Activated CD4-positive, alpha-beta memory T cell treated with anti-CD3 and anti-CD28 coated beads, Interleukin-2, amount 10 ng/mL, durations not matched to agents 7 days and 5 days (primary cell): Measurements from ENCODE around the gene KIAA0586. TPM values are rescaled to one million over a fixed set of nuclear protein-coding genes. Genes with fewer than 3 reads are reported as not detected.
"Not testable (repeated sequence)": the region's sequence is repeated elsewhere in the genome, so short reads cannot be mapped to it uniquely, and the experiment has no call there.

Source experiments
- CTCF ChIA-PET: fragments of 350-600 bp; sonication (Branson Sonifier 250); formaldehyde crosslinking; loops from one replicate; lab custom pipeline; 2021; ENCODE audit warnings: antibody characterized with exemption, inconsistent platforms; lab: Charles Lee
- POLR2A ChIA-PET: fragments of 350-600 bp; sonication (Branson Sonifier 250); formaldehyde crosslinking; loops from one replicate; lab custom pipeline; 2021; ENCODE audit warnings: antibody characterized with exemption; lab: Charles Lee
- DNase-seq: peaks from one replicate; pipeline ENCODE4 v3.0.0-alpha.2; 2020
- H3K27ac Mint-ChIP-seq: one replicate; pipeline ENCODE4 v1.8.0; 2021; ENCODE audit warnings: mild to moderate bottlenecking, mixed read lengths
- H3K27me3 Mint-ChIP-seq: one replicate; pipeline ENCODE4 v1.8.0; 2021; ENCODE audit warnings: mixed read lengths
- H3K36me3 Mint-ChIP-seq: one replicate; pipeline ENCODE4 v1.8.0; 2021; ENCODE audit warnings: low read depth, mixed read lengths
- H3K4me1 Mint-ChIP-seq: one replicate; pipeline ENCODE4 v1.8.0; 2021; ENCODE audit warnings: mixed read lengths
- H3K4me3 Mint-ChIP-seq: one replicate; pipeline ENCODE4 v1.8.0; 2021; ENCODE audit warnings: mild to moderate bottlenecking, mixed read lengths
- H3K9me3 Mint-ChIP-seq: one replicate; pipeline ENCODE4 v1.8.0; 2021; ENCODE audit warnings: mixed read lengths
- total RNA-seq, 2 experiments: library from RNA; stranded (reverse); gene quantifications; one replicate each; pipeline ENCODE4 v1.2.3, GENCODE V29; 2021

KIAA0586 gene
- total RNA-seq, 2 experiments from 2014 or later, result 31.7 to 34.6 TPM

- DNase-seq, H3K27me3 Mint-ChIP-seq, CTCF ChIA-PET, H3K4me3 Mint-ChIP-seq, H3K9me3 Mint-ChIP-seq, H3K36me3 Mint-ChIP-seq, H3K27ac Mint-ChIP-seq, POLR2A ChIA-PET, H3K4me1 Mint-ChIP-seq: not testable (repeated sequence)
Observed at GRCh38 chr14:58588321-58588720, 160.8 kb downstream of the KIAA0586 start.

- Mint-ChIP-seq H3K4me3 (no peak overlapping the region), H3K9me3 (no peaks in the 10 kb centered on the region), H3K27me3 (no peaks in the 10 kb centered on the region), H3K36me3 (no peaks in the 10 kb centered on the region), H3K4me1 (peaks cover 13% of the 10 kb centered on the region), H3K27ac (no peak overlapping the region)
- ChIA-PET CTCF (no interaction called here), POLR2A (no interaction called here)
- DNase-seq, result no peak
Observed at GRCh38 chr14:58593977-58594376, 166.5 kb downstream of the KIAA0586 start.

DNA sequence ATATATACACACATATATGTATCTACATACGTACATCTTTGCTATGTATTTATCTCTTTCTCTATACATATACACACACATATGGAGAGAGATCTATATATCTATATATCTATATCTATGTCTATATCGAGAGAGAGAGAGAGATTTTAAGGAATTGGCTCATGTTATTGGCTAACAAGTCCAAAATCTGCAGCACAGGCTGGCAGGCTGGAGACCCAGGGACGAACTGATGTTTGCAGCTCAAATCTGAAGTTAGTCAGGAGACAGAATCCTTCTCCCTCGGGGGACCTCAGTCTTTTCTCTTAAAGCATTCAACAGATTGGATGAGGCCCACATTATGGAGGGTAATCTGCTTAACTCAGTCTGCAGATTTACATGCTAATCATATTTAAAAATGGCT, 169.5 kb downstream of the KIAA0586 start:
- Mint-ChIP-seq H3K4me1 (peaks cover 13% of the 10 kb centered on the region), H3K27me3 (no peaks in the 10 kb centered on the region), H3K27ac (no peak overlapping the region), H3K4me3 (no peak overlapping the region), H3K9me3 (no peaks in the 10 kb centered on the region), H3K36me3 (no peaks in the 10 kb centered on the region)
- no peak for DNase-seq
- ChIA-PET POLR2A (no interaction called here), CTCF (interaction anchor here (2.4 kb wide), 1 partner anchor 96 kb away, joined by 6 read pairs; no protein-coding TSS in a partner anchor)

- no peak for DNase-seq
- ChIA-PET POLR2A (no interaction called here), CTCF (no interaction called here)
- H3K36me3 Mint-ChIP-seq, result no peaks in the 10 kb centered on the region
- no peaks in the 10 kb centered on the region for H3K9me3 Mint-ChIP-seq
- no peaks in the 10 kb centered on the region for H3K27me3 Mint-ChIP-seq
- H3K4me1 Mint-ChIP-seq, result peaks cover 13% of the 10 kb centered on the region
- H3K27ac Mint-ChIP-seq, result no peak overlapping the region
- no peak overlapping the region for H3K4me3 Mint-ChIP-seq
Observed at GRCh38 chr14:58598028-58598803, 170.7 kb downstream of the KIAA0586 start.

GRCh38 chr14:58598804-58599525, 171.4 kb downstream of the KIAA0586 start:
- H3K36me3 Mint-ChIP-seq, result no peaks in the 10 kb centered on the region
- no peak overlapping the region for H3K4me3 Mint-ChIP-seq
- no peak overlapping the region for H3K27ac Mint-ChIP-seq
- ChIA-PET CTCF (no interaction called here), POLR2A (no interaction called here)
- H3K4me1 Mint-ChIP-seq, result peaks cover 13% of the 10 kb centered on the region
- H3K27me3 Mint-ChIP-seq, result no peaks in the 10 kb centered on the region
- DNase-seq, result no peak
- no peaks in the 10 kb centered on the region for H3K9me3 Mint-ChIP-seq

- Mint-ChIP-seq H3K4me3 (no peak overlapping the region), H3K27ac (no peak overlapping the region), H3K4me1 (peaks cover 13% of the 10 kb centered on the region), H3K27me3 (no peaks in the 10 kb centered on the region), H3K9me3 (no peaks in the 10 kb centered on the region), H3K36me3 (no peaks in the 10 kb centered on the region)
- ChIA-PET POLR2A (no interaction called here), CTCF (no interaction called here)
- no peak for DNase-seq
Observed at GRCh38 chr14:58599707-58600106, 172.2 kb downstream of the KIAA0586 start.

Other genes with a start within 250 kb of the KIAA0586 start
- gene ACTR10, start 227.6 kb upstream of the KIAA0586 start, total RNA-seq, result 10 to 100 TPM; 42.3 to 49.2 TPM
- 100 to 1,000 TPM; 243 to 259 TPM for gene PSMA3, start 182.9 kb upstream of the KIAA0586 start, total RNA-seq
- 10 to 100 TPM; 37.9 to 41.7 TPM for gene ARID4A, start 129.2 kb upstream of the KIAA0586 start, total RNA-seq
- gene TOMM20L, start 31.8 kb upstream of the KIAA0586 start, total RNA-seq, result not detected
- 10 to 100 TPM; 37.5 to 40.3 TPM for gene TIMM9, start 188 bp upstream of the KIAA0586 start, total RNA-seq
- gene DACT1, start 210.2 kb downstream of the KIAA0586 start, total RNA-seq, result under 1 TPM; 0.81 to 0.93 TPM